Suppressor macrophage treated with lipopolysaccharide for 1 hour (primary cell): ENCODE data around the gene TRIM31.

Experiments
- DNase-seq, 3 donors: peaks; one replicate each; pipeline ENCODE4 v3.0.0-alpha.2; 2020 to 2022

Gene TRIM31, protein sequence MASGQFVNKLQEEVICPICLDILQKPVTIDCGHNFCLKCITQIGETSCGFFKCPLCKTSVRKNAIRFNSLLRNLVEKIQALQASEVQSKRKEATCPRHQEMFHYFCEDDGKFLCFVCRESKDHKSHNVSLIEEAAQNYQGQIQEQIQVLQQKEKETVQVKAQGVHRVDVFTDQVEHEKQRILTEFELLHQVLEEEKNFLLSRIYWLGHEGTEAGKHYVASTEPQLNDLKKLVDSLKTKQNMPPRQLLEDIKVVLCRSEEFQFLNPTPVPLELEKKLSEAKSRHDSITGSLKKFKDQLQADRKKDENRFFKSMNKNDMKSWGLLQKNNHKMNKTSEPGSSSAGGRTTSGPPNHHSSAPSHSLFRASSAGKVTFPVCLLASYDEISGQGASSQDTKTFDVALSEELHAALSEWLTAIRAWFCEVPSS

DNA sequence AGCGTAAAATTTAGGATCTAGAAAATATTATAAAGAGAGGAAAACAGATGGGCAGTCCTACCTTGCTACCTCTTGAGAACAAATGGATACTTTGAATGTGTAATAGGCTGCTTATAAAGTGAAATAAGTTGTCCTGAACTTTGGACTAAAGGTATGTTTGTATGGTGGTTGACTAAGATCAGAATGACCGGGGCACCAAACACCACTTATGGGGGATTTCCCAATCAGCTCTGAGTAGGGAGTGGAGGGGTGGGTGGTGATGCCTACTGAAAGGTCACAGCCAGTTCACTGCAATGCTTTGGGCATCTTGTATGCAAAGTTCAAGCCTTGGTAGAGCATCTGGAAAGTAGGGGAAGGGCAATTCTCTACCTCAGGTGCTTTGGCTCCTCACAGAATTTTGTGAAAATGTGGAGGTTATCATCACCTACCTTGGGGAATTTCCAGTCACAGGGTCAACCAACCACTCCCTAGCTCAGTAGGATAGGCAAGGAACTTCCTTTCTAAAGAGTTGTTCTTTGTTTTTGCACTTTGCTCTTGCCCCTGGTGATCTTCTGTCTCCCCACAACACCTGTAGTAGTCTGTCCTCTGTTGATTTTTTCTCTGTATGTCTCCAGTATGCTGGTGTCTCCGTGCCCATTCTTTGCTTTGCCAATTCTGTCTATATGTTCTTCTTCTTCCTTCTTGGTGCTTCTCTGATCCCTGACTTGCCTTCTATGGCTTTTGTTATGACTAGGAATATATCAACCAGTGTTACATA lies at the start of gene TRIM31:
TRIM31 (minus strand) TSS at position 88 of the 757 bp plus-strand sequence. CDS start 285 bp downstream, outside the sequence.
- peak; percentile 63 to 74 (median 70) for DNase-seq

DNA sequence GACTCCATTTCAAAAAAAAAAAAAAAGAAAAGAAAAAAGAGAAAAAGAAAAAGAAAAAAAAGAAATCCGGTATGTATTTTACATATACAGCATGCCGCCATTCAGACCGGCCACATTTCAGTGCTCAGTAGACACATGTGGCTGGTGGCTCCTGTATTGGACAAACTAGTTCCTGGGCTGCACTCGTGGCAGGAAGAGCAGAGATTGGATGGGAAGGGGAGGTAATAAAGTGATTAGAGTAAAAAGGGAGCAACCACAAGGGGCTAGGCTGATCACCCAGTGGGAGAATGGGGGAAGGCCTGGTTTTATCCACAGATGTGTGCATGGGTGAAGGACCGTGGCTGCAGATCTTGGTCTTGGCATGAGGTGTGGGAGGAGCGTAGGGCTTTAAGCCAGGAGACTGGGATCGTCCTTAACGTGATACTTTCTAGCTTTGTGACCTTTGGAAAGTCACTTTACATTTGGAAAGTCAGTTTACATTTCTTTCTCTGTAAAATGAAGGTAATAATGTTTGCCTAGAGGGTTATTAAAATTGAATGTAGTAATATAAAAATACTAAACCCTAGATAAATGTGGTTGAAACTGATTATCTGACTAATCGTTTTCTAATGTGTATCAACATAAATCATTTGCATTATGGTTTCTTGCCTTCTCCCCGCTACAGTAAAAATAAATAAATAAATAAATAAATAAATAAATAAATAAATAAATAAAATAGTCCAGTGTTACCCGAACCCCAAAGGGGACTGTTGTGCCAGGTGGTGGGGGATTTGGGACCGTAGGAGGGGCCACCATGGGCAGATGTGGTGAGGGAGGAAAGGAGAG lies 49.6 kb upstream of the TRIM31 start:
- no peak for DNase-seq

DNA sequence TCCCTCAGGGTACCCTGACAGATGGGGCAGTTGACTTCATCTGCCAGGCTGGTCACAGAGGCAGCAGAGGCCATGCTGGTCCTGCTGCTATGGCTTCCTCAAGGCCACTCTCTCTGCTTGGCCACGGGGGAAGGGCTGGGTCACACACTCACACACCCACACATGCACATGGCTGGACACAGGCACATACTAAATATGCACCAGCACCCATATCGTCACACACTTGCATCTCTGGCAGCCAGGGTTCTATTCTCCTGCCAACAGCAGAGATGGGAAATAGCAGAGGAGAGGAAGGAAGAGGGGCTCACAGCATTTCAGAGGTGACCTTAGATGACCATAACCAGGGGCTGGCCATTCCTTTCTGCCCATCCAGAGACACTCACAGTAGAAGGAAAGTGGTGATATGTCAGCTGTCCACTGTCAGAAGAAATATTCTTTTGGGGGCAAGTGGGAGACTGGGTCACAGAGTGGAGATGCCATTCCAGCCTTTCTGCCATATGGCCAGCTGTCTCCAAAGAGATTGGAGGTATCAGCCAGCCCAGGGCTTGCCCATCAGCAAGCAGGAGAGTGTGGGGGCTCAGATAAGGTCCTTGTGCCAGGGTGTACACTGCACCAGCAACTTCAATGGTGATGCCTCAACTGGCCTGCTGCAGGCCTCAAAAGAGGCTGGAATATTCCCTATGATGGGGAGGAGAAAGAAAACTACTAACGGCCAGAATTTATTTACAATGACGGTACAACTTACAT lies 48.1 kb upstream of the TRIM31 start, which contains the start of gene TRIM10:
TRIM10 (minus strand) TSS at position 427 of the 747 bp plus-strand sequence; CDS start at position 74, 353 bp downstream.
- DNase-seq, result no peak

DNA sequence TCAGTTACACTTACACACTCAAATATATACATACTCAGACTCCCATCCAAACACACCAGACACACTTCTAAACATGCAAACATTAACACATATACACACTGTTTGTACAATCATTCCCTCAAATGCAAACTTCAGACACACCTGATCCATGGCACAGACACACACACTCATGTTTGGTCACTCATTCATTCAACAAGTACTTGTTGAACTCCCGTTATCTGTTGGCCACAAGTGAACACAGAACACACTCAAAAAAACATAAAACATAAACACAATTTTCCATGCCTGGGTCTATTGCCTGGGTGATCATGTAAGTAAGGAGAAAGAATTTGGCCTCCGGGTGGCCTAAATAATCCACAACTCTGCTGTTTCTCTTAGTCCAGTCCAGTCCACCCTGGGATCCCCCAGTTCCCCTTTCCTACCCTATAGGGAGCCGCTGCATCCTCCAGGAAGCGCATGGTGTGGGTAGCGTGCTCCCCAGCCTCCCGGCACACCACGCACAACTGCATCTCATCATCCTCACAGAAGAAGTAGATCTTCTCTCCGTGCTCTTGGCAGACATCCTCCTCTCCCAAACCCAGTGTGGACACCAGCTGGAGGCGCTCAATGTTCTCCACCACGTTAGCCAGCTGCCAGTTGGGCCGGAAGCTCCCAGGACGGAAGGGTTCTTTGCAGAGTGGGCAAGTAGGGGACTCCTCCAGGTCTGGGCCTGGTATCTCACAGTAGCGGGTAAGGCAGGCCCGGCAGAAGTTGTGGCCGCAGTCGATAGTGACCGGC lies 47.3 kb upstream of the TRIM31 start:
- no peak for DNase-seq

DNA sequence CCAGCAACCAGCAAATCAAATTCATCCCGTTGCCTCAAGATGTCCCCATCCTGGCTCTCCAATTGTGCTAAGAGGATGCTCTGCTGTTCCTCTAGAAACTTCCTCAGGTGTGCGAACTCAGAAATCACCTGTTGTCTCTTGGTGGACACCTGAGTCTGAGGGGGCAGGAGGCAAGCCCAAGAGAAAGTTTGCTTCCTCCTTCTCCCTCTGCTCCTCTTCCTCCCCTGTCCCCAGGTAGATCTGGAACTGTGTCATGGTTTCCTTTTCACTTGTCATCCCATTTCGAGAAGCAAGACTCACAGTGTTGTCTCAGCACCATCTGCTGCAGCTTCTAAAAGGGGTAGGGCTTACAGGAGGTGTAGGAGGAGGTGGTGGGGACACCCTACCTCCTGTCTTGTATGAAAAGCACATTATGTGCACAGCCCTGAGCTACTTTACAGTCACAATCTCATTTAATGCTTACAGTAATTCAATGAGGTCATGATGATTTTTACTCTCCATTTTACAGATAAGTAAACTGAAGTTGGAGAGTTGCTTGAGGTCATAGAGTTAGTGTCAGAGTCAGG lies 45.7 kb upstream of the TRIM31 start:
- DNase-seq, result no peak

DNA sequence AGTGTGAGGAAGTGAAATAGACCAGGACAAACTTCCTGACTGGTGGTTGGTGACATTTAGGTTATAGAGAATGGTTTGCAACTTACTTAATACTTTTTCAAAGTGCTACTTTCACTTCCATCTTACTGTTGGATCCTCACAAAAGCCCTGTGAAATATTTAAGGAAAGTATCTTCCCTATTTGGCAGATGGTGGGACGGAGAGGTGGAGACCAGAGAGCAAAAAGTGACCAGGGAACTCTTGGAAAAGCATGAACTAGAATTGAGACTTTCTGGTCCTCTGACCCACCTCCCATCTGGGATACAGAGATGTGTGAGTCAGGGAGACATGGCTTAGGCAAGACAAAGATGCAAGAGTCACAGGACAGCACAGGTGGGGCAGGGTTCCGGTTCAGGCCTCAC lies 45.1 kb upstream of the TRIM31 start:
- no peak for DNase-seq

DNA sequence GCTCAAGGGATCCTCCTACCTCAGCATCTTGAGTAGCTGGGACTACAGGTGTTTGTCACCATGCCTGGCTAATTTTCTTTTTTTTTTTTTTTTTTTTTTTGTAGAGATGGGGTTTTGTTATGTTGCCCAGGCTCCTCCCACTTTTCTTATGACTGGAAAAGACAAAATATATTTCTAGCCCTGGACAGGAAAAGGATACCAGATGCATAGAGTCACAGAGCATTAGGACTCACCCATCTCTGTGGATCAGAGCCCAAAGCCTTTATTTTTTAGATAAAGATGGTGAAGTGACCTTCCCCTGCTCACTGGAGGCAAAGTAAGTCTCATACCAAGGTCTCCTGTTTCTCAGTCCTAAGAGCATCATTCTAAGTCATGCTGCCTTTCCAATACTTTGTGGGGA lies 44.7 kb upstream of the TRIM31 start:
- DNase-seq, result no peak

DNA sequence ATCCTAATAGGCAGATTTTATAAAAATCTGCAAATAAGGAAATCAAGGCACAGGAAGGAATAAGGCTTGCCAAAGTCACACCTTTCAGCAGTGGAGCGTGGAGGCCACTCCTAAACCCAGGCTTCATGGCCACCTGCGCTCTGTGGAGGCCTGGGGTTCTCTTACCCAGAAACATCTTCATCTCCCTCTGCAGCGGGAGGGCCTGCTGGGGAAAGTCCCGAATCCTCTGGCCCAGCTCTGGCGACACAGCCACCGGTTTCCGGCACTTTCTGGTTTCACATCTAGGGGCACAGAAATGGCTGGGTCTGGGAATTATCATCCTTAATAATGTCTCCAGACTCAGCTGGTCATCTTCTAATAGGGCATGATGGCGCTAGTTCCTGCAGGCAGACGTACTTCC lies 43.9 kb upstream of the TRIM31 start:
- no peak for DNase-seq

DNA sequence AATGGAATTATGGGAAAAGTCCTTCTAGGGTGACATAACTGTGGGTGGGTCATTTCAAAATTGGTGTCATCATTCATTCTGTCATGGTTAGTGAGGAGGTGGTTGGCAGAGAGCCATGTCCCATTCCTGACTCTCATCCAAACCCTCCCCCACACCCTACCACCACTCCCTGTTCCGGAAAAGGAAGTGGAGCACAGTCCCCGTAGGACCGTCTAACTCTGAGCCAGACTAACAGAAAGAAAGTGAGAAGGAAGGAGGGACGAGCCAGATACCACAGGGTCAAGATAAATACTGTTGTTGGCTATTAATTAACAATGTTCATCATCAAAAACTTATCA lies 43.3 kb upstream of the TRIM31 start:
- peak; percentile 72 to 83 (median 78) for DNase-seq

DNA sequence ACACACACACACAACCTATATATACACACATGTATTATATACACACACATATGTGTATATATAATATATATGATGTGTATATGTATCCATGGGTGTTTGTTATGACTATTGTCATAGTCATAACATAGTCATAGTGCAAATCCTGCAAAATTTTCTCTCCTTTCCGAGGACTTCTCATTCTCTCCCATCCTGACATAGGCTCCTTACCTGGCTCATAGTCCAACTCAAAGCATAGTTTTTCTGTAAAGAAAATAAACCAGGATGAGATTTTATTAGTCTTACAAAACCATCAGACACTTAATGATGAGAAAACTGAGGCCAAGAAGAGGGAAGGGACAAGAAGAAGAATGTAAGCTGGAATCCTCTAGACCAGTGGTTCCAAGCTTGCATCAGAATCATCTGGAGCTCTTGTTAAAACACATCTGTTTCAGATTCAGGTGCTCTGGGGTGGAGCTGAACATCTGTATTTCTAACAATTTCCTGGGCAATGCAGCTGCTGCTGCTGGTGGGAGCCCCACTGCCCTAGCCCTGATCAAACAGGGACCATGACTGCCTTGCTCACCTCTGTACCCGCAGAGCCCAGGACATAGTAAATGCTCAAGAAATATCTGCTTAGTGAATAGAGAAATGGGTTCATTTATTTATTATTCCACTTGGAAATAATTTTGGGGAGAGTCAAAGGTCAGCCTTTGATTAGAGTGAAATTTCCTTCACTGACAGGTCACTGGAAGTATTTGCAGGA lies 42.8 kb upstream of the TRIM31 start:
- no peak for DNase-seq

DNA sequence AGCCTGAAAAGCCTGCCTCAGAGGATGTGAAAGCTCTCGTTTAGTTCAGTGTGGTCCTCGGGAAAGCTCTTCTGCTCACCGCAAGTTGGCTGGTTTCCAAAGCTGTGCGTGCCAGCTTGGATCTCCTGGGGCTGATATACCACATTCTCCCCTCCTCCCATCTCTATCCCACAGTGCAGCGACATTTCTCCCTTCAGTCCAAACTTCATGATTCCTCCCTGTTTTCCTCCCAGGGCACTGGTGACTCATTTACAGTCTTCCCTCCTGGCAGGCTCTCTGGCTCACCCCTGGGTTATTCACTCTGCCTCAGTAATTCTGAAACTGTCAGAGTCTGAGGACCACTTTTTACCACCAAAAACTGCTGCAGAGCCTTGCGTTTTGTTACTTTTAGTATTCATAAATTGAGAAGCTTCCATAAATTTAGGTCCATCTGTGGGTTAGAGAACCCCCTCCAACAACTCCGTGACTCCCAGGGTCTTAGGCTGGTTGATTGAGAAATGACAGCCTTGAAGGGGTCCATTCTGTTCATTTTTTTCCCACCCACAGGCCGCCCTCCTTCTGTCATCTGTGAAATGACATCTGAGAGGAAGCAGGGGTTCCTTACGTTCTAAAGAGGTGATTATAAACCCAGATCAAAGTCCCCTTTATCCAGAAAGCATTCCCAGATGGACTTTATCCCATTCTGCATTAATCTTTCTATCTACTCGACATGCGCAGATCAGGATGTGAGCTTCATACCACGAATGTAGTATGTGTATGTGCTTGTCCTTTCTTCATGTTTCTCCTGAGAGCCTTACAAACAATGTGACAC lies 42.0 kb upstream of the TRIM31 start:
- no peak for DNase-seq

DNA sequence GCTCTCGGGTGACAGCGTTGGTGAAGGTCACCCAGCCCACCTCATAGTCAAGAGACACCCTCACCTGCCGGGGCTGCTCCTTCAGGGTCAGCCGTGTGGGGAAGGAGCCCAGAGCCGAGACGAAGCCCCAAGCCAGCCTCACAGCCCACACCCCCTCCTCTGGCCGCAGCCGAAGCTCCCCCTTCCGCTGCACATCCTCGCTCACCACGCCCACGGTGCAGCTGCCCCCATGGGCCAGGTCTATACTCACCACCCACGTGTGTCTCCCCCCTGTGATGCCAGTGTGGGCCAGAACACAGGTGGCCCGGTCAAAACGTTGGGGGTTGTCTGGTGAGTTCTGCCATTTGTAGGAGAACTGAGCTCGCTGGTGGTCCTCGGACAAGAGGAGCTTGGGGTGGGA lies 41.2 kb upstream of the TRIM31 start:
- no peak for DNase-seq

DNA sequence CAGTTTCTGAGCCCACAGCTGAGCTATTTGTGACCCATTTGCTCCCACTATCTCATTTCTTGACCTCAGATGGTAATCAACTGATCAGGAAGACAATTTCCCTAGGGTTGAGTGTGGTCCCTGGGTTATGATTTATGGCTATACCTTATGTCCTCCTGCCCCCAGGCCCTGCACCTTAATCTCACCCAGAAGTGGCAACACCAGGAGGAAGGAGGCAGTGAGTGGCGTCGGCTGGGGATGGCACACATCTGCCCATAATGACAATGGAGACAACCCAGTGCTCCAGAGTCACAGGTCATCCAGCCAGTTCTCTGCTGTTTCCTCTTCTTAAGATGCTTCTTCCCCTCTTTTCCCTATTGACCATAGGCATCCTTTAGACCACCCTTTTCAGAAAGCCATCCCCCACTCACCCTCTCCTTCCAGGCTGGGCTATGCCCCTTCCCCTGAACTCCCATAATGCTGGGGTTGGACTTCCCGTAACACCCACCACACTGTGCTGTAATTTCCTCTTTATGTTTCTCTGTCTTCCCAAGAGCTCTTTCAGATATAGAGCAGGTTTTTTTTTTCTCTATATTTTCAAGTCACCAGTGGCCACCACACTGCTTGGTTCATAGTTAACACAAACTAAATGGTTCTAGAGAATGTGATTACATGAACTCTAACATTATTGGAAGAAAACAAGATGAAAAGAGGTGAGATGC lies 40.2 kb upstream of the TRIM31 start:
- DNase-seq, result peak; percentile 35 to 51 (median 46)

DNA sequence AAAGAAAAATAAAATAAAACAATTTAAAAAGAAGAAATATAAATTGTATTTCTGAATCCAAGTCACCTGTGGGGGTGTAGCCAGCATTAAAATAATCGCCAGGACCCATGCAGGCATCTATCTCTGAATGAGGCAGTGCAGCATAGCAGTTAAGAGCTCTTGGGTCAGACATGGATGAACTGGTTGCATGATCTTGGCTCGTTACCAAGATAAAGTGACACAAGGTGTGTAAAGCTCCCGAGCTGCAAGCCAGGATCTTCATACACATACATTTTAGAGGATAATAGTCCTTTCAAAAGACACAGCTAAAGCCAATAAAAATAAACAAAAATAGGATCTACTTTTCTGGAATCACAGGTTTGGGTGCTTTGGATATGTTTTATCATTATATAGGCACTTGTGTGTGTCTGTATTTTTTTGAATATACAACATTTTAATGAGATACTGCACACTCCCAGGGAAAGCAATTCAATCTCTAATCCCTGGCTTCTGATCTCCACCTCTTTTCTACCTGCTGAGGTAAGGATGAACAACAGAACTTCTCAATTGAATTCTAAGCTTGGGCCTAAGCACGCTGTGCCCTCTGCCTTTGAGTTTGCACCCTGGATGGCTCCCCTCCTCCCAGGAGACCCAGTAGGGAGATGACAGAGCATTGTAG lies 39.3 kb upstream of the TRIM31 start:
- DNase-seq, result no peak

DNA sequence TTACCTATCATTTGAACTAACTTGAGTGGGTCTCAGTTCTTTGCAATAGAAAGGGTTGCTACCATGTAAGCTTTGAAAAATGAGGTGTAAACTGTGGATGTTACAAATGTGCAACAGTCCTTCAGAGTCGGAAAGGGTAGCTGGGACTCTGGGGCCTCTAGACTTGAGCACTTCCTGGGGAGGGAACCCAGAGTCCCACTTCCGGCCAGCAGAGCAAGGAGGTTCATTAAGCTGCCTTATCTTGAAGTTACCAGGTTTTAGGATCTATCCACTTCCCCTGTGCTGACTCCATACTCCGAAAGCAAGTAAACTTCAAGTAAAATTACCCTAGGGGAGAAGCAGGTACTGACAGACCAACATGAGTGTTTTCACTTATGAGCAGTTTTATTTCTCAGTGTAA lies 38.7 kb upstream of the TRIM31 start:
- DNase-seq, result no peak

DNA sequence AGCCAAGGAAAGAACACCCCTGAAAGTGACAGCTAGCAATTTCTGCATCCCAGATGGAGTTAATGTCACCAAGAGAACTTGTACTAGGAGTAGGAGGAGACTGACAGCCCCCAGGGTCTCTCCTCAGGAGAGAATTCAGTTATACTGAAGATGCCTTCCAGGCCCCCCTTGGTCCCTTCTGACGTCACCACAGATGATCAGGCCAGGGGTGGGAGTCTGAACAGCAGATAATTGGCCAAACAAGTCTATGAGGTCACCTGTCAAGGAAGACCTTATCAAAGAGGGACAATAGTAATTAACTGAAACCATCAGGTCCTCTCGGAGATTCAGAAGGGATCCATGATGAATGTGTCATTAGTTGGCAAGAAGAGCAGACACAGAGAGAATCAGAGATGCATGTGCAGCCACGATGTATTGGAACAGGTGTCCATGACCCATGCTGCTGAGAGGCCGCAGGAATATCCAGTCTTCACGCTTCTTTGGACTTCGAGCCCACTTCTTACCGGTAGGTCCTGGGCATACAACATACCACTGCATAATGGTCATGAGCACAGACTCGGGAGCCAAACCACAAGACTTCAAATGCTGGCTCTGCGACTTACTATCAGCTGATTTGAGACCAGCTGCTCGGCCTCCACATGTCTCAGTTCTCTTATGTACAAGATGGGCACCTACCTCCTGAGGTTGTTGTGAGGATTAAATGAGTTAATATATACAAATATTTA lies 37.9 kb upstream of the TRIM31 start:
- no peak for DNase-seq

DNA sequence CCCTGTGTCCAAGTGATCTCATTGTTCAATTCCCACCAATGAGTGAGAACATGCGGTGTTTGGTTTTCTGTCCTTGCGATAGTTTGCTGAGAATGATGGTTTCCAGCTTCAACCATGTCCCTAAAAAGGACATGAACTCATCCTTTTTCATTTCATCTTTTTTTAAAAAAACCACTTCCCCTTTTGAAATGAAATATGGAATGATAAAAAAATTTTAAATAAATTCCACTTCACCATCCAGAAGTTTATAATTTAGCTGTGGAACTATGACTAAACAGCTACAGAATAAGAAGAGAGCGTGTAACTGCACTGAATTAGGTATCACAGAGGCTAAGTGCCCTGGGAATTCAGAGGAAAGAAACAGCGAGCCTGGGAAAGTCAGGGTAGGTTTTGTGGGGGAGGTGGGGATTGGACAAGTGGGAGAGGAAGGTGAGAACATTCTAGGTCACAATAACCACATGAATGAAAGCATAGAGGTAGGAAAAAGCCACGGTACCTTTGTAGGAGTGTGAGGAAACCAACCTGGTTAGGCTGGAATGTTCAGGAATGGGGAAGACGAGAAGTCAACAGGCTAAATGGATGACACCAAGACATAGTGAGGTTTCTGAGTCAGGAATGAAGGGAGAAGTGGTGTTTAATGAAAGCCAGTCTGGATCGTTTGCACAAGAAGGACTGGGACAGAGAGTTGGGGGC lies 37.1 kb upstream of the TRIM31 start:
- DNase-seq, result peak in 2 of 3 donors; percentile 57 to 65
